NCI-H526 treated with DMSO at 0.1 percent for 48 hours (cell line): ENCODE results near the gene PPP1R7.
"Not testable (repeated sequence)": the region's sequence is repeated elsewhere in the genome, so short reads cannot be mapped to it uniquely, and the experiment has no call there.

Source experiments
- DNase-seq: peaks from one replicate; lab custom pipeline; 2025; lab: John Stamatoyannopoulos, UW

The PPP1R7 gene

GRCh38 chr2:241197246-241197645 is 47.0 kb downstream of the PPP1R7 start:
- not testable (repeated sequence) for DNase-seq

DNA sequence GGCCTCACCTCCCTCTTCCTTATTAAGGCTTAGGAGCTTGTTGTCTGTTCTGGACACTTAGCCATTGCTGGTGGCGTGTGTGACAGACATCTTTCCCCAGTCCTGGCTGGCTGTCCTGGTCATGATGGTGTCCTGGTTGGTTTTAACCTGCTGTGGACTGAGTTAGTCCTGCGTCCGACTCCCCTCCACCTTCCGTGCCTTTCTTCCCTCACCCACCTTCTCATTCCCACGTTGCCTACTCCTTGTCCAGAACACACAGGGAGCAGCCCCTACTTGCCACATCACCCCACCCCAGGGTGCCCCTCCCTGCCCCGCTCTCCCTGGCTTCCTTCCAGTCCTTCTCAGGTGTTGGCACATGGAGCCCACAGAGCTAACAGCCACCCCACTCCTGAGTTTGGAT is 47.7 kb downstream of the PPP1R7 start:
- DNase-seq, result no peak

GRCh38 chr2:241198381-241199279 is 48.4 kb downstream of the PPP1R7 start:
- DNase-seq, result no peak

DNA sequence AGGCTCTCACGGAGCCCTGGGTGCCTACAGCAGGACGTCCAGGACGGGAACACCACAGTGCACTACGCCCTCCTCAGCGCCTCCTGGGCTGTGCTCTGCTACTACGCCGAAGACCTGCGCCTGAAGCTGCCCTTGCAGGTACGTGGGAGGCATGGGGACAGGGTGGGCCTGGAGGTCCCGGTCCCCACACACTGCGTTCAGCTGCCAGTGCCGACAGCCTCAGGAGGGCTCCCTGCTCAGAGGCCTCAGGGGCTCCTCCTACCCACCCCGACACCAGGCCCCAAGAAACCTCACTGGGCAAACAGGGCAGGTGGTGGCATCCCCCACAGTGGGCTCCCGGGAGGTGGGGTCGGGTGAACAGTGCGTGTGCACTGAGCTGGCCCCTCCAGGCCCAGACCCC is 49.0 kb downstream of the PPP1R7 start:
- DNase-seq, result no peak

DNA sequence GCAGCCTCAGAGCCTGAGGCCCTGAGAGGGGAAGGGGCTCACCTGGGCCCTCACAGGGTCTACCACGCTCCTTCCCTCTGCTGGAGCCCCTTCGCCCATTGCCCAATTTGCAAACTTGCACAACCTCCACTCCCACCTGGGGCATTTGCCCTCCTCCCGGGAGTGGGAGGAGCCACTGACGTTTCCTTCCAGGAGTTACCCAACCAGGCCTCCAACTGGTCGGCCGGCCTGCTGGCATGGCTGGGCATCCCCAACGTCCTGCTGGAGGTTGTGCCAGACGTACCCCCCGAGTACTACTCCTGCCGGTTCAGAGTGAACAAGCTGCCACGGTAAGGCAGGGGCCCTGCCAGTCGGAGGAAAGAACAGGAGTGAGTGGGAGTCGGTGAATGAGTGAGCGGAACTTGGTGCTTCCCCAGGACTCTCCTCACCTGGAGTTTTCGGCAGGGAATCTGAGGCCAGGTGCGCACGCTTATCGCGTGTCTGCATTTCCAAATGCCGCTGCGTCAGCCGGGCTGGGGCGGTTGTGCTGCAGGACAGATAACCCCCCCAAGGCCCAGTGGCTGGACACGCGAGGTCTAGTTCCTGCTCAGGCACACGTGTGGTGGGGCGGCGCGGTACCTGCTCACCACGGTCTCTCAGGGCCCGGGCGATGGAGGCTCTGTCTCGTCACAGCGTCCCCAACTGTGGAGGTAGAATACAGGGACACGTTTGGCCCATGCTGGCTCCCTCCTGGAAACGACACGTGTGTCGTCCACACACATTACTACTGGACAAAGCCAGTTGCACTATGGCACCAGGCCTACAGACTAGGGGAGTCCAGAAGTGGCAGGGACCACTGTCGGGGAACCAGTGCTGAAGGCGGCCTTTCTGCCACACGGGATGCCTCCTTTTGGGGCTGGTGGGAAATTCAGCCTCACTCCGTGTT is 49.9 kb downstream of the PPP1R7 start:
- no peak for DNase-seq

GRCh38 chr2:241200822-241201395 is 50.6 kb downstream of the PPP1R7 start:
- no peak for DNase-seq

DNA sequence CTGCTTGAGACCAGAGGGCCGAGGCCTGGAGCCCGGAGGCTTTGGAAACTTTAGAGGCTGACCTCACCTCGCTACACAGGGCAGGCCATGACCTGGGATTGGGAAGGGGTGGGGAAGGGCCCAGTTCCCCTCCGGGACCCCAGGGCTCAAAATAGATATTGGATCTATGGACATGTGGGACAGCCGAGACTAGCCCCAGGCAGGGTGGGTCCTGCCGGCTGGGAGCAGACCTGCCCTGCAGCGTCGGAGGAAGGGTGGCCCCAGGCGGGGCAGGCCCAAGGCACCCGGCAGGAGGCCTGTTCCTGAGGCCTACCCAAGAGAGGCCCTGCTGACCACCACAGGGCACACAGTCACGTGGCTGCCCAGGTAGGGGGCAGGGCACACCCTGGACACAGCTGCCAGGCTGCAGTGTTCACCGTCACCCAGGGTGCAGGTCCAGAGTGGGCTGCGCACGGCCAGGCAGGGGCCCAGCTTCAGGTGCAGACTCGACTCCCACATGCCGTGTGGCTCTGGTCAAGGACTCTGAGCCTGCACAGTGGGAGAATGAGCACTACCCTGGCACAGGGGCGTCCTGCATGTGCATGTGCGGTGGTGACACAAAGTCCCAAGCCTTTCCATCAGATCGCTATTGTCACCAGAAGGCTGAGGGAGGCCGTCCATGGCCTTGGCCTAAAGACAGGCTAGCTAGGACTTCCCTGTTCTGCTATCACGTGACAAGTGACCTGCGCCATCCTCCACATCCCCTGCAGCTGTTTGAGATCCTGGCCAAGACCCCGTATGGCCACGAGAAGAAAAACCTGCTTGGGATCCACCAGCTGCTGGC is 51.4 kb downstream of the PPP1R7 start:
- DNase-seq, result no peak

- DNase-seq, result no peak
These were observed 52.0 kb downstream of the PPP1R7 start for GRCh38 chr2:241202268-241202585.

- DNase-seq, result no peak
These were observed 52.4 kb downstream of the PPP1R7 start for GRCh38 chr2:241202681-241203080.

DNA sequence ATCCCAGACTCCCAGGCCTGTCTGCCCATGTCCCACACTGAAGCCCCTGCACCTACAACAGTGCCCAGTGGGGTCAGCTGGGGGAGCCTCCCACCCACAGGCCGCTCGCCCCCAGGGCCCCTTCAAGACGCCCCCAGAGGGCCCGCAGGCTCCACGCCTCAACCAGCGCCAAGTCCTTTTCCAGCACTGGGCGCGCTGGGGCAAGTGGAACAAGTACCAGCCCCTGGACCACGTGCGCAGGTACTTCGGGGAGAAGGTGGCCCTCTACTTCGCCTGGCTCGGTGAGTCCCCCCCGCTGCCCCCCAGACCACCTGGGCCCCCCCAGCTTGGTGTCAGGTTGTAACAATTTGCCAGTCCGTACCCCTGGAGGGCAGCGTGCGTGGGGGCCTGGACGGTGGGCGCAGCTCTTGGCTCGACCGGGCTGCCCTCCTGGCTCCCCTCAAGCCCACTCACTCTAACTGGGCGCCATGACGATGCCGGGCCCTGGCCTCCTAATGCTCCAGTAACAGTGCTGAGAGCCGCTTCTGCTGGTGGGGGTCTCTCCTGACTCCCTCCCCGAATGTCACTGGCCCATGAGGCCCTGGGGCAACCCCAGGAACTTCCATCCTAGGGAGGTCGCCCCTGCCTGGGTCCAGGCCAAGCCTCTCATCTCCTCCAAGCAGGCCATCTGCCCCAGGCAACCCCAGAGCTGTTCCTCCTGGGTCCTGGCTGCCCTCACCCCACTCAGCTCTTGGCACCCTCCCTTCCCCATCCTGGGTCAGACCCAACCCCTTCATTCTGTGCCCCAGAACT is 53.1 kb downstream of the PPP1R7 start:
- no peak for DNase-seq

GRCh38 chr2:241204010-241204384 is 53.7 kb downstream of the PPP1R7 start:
- DNase-seq, result no peak

DNA sequence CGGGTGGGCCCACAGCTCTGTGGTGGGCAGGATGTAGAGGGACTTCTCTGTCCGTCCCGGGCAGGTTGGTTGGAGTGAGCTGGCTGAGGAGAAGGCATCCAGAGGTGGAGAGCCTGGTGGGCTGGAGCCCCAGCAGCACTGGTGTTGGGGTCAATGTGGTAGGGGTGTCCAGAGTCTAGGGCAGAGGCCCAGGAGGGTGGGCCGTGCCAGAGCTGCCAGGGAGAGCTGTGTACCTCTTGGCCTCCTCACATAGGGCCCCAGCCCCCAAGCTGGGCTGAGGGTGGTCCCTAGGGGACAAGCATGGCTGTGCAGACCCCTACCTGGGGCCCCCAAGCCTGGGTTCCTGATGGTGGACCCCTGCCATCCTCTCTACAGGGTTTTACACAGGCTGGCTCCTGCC is 54.2 kb downstream of the PPP1R7 start:
- no peak for DNase-seq

- DNase-seq, result no peak
These were observed 54.8 kb downstream of the PPP1R7 start for GRCh38 chr2:241205086-241205485.

GRCh38 chr2:241207151-241207550 is 56.9 kb downstream of the PPP1R7 start:
- DNase-seq, result no peak

DNA sequence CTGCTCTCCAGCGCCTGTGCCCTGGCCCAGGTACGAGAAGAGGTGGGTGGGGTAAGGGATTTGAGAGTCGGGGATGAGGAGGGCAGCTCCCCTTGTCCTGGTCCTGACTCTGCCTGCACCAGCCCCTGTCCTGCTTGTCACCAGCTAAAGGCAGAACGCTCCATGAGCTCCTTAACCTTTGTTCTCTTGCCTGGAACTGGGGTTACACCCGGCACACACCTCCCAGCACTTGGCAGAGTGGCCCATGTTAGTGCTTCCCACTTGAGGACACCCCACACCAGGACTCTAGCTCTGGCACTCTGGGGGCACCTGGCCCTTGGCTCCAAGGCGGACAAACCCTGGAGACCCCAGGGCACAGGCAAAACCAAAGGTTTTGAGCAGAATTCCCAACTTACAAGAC is 57.4 kb downstream of the PPP1R7 start:
- DNase-seq, result no peak

DNA sequence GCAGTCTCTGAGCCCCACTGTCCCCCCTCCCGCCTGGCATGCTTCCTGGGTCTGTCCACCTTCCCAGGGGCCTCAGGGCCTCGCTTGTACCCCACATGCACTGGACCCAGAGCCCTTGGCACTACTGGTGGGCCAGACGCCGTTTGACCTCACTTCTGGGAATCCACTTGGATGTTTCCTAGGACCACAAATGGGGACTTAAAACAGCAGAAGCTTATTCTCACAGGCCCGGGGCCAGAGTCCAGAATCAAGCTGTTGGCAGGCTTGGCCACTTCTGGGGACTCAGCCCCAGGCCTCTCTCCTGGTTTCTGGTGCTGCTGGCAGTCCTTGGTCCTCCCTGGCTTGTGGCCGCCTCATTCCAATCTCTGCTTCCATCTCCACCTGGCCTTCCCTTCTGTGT is 57.8 kb downstream of the PPP1R7 start:
- DNase-seq, result no peak

DNA sequence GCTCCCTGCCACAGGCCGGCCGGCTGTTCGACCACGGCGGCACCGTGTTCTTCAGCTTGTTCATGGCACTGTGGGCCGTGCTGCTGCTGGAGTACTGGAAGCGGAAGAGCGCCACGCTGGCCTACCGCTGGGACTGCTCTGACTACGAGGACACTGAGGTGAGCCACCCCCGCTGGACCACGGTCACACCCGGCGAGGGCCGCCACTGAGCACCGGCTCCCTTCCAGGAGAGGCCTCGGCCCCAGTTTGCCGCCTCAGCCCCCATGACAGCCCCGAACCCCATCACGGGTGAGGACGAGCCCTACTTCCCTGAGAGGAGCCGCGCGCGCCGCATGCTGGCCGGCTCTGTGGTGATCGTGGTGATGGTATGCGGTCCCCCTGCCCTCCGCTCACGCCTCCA is 59.0 kb downstream of the PPP1R7 start:
- DNase-seq, result no peak

- DNase-seq, result no peak
These were observed 61.0 kb downstream of the PPP1R7 start for GRCh38 chr2:241211276-241211675.

DNA sequence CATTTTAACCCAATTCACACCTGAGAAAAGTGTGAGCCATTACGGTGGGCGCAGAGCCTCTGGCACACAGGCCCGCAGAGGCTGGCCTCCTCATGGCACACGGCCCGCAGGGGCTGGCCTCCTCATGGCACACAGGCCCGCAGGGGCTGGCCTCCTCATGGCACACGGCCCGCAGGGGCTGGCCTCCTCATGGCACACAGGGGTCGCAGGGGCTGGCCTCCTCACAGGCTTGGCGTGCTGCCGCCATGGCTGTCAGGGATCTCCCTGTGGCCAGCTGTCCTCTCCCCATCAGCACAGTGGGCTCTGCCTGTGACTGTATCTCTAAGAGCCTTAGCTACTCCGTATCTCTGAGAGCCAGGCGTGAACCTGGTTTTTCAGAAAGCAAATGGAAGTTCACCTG is 62.8 kb downstream of the PPP1R7 start:
- DNase-seq, result no peak

DNA sequence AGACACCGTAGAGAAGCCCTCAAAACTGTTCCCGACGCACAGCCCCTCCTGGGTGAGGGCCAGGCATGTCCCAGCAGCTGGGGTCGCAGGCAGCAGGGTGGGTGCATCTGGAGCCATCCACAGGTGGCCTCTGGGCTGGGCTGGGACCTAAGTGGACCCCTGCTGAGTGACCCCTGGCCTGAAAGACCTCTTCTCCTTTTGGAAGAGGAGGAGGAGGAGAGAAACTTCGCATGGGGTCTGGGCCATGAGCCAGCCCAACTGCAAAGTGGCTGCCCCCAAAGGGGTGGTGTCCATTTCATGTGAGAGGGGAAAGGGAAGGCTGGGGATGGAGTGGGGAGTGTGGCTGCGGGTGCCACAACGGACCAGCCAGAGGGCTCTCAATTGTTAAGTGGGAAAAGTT is 63.3 kb downstream of the PPP1R7 start:
- DNase-seq, result no peak

DNA sequence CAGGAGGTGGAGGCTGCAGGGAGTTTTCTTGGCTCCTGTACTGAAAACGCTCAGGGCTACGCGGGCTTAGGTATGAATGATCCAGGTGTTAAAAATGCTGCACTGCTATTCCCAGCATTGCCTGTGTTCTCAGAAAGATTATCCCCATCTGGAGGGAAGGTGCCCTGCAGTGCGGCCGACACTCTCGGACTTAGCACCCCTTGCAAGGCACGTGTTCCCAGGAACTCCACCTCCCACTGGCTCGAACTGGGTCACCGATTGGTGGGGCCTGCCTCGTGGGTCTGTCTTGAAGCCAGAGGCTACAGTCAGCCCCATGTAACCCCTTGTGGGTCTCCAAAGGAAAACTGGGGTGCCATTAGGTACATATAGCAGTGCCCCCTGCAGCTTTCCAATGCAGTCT is 63.9 kb downstream of the PPP1R7 start:
- no peak for DNase-seq
